ENCODE measurements around the gene UBE2D2. TPM values are rescaled to one million over a fixed set of nuclear protein-coding genes. Genes with fewer than 3 reads are reported as not detected.
A peak's percentile ranks its signal among the peaks of the same experiment; 100 is the strongest.
"Not testable (repeated sequence)": the region's sequence is repeated elsewhere in the genome, so short reads cannot be mapped to it uniquely, and the experiment has no call there.

Gene UBE2D2
- total RNA-seq, 3 donors from 2014 or later: 197 to 223 (median 214) TPM

DNA sequence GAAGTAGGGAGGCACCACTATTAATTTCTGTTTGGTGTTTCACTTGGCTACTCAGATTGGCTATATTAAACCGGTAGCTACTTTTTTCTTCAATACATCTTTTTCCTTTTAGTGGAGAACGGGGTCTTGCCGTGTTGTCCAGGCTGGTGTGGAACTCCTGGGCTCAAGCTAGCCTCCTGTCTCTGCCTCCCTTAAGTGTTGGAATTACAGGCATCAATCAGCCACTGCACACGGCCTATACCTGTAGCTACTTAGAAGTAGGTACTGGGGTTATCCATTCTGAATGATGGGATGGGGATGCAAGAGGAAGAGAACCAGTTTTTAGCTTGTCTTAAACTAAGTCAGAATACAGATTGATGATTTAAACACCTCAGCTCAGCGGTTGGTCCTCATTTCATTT is 1.7 kb downstream of the UBE2D2 start:
- Mint-ChIP-seq H3K36me3 (ENCODE audit: insufficient read depth) (peaks cover 17% of the 10 kb centered on the region), H3K4me3 (peak overlapping the region; percentile 94), H3K4me1 (ENCODE audit: low read depth) (peaks cover 52% of the 10 kb centered on the region), H3K9me3 (no peaks in the 10 kb centered on the region), H3K27me3 (ENCODE audit: low read depth) (no peaks in the 10 kb centered on the region)
- ATAC-seq (no peak), DNase-seq (no peak)

DNA sequence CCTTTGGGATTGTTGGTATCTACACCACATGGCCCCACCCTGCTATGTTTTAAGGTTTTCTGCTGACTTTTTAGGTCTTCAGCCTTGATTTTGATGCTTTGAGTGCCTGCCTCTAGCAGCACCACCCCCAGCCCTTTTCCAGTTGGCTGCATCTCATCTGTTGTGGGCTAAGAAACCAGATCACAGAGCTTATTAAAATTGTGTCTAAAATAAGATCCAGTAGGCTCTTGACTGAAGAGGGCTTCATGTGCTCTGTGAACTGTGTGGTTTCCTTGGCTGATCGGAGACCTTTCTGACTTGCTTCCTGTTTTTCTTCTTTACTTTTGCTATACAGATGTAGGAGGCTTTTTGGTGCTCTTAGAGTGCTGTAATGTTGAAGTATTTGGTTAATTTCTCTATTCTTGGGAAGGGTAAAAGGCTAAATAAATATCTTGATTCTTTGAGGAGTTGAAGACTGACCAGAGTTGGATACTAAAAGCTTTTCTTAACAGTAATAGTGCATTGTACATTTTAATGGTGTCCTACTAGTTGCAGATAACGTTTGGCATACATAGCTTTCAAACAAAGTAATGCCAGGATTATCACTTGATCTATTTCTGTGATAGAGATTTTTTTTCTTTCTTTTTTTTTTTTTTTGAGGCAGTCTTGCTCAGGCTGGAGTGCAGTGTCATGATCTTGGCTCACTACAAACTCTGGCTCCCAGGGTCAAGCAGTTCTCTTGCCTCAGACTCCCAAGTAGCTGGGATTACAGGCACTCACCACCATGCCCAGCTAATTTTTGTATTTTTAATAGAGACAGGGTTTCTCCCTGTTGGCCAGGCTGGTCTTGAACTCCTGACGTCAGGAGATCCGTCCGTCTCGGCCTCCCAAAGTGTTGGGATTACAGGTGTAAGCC is 4.5 kb downstream of the UBE2D2 start:
- no peaks in the 10 kb centered on the region for H3K9me3 Mint-ChIP-seq
- peak overlapping the region; percentile 70 for H3K4me3 Mint-ChIP-seq
- no peaks in the 10 kb centered on the region for H3K27me3 Mint-ChIP-seq (ENCODE audit: low read depth)
- ATAC-seq (peak in 1 of 2 donors; percentile 2), DNase-seq (peak; percentile 29)
- peaks cover 74% of the 10 kb centered on the region for H3K4me1 Mint-ChIP-seq (ENCODE audit: low read depth)
- H3K36me3 Mint-ChIP-seq (ENCODE audit: insufficient read depth): peaks cover 17% of the 10 kb centered on the region

DNA sequence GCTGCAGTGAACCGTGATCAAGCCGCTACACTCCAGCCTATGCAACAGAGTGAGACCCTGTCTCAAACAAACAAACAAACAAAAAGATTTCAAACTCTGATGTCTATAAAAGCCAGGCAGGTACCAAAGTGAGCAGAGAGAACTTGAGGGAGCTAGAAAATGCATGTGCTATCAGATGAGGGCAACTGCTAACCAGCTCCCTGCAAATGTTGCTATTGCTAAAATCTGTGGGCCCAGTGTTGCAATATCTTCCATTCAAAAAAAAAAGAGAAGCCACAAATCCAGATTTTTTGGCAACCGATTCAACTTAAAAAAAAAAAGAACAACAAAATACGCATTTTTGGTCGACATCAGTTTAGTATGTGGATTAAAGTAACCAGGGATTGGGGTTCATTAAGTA is 5.5 kb downstream of the UBE2D2 start:
- DNase-seq: no peak
- H3K36me3 Mint-ChIP-seq (ENCODE audit: insufficient read depth): peaks cover 17% of the 10 kb centered on the region
- peak overlapping the region; percentile 24 for H3K4me3 Mint-ChIP-seq
- H3K4me1 Mint-ChIP-seq (ENCODE audit: low read depth): peaks cover 80% of the 10 kb centered on the region
- no peaks in the 10 kb centered on the region for H3K9me3 Mint-ChIP-seq
- no peak for ATAC-seq
- H3K27me3 Mint-ChIP-seq (ENCODE audit: low read depth): no peaks in the 10 kb centered on the region

DNA sequence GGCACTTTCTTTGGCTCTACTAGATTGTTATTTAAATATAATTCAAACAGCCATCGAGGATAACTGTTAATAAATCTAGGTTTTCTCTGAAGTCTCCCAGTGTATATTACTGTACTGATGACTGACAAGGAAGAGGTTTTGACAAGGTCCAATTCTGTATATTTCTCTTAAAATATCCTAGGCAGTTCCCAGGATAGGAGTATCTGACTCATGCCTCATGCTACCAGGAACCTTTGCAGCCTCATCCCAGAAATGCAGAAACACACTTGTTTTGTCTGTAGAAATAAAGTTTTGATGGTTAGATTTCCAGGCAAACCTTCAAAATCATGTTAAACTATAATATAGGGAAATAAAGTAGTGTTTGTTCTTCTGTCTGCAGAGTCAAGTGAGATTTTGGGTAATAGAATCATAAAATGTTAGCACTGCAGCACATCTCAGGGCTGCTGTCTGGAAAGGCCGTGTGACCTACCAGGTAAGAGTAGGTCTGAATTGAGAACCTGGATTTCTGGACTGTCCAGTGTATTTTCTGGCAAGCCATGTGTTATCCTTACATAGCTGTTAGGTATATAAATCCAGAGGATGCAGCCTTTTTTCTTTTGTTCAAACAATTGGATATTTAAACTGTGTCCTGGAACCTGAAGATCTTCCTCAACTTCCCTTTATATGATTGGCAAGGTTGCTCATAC is 8.3 kb downstream of the UBE2D2 start:
- peaks cover 76% of the 10 kb centered on the region for H3K4me1 Mint-ChIP-seq (ENCODE audit: low read depth)
- H3K27me3 Mint-ChIP-seq (ENCODE audit: low read depth): no peaks in the 10 kb centered on the region
- H3K9me3 Mint-ChIP-seq: no peaks in the 10 kb centered on the region
- ATAC-seq: no peak
- DNase-seq: no peak
- peaks cover 16% of the 10 kb centered on the region for H3K36me3 Mint-ChIP-seq (ENCODE audit: insufficient read depth)
- no peak overlapping the region for H3K4me3 Mint-ChIP-seq

DNA sequence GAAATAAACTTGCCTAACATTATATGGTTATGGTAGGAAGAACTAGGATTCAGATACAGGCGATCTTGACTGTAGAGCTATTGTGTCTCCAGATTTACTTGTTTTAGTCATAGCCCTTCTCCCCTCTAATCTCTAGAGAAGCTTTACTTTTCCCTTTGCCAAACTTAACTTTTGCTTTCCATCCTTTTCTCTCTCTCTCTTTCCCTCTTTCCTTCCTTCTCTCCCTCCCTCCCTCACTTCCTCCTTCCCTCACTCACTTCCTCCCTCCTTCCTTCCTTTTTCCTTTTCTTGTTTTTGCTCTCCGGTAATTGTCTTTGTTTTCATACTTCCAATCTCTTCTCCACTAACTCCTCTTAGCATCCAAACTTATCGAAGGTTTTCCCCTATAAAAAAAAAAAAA is 10.4 kb downstream of the UBE2D2 start:
- ATAC-seq: no peak
- Mint-ChIP-seq H3K4me1 (ENCODE audit: low read depth) (peaks cover 77% of the 10 kb centered on the region), H3K4me3 (peak overlapping the region; percentile 46), H3K27me3 (ENCODE audit: low read depth) (no peaks in the 10 kb centered on the region), H3K36me3 (ENCODE audit: insufficient read depth) (peaks cover 14% of the 10 kb centered on the region), H3K9me3 (no peaks in the 10 kb centered on the region)
- no peak for DNase-seq

DNA sequence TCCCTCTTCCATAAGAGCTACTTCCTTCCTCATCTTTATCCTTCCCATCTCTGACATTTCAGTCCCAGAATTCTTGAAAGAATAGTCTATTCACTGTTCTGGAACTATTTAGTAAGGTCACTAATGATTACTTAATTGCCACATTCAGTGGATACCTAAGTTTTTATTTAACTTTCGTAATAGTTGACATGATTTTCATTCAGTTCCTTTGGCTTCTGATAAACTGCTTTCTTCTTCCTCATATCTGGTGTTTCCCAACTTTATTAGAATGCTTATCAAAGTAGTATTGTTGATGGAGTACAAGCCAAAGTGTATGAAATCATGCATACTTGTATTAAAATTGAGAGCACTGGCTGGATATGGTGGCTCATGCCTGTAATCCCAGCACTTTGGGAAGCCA is 10.8 kb downstream of the UBE2D2 start:
- no peaks in the 10 kb centered on the region for H3K9me3 Mint-ChIP-seq
- peak overlapping the region; percentile 35 for H3K4me3 Mint-ChIP-seq
- no peaks in the 10 kb centered on the region for H3K27me3 Mint-ChIP-seq (ENCODE audit: low read depth)
- peaks cover 12% of the 10 kb centered on the region for H3K36me3 Mint-ChIP-seq (ENCODE audit: insufficient read depth)
- ATAC-seq (no peak), DNase-seq (no peak)
- peaks cover 77% of the 10 kb centered on the region for H3K4me1 Mint-ChIP-seq (ENCODE audit: low read depth)

DNA sequence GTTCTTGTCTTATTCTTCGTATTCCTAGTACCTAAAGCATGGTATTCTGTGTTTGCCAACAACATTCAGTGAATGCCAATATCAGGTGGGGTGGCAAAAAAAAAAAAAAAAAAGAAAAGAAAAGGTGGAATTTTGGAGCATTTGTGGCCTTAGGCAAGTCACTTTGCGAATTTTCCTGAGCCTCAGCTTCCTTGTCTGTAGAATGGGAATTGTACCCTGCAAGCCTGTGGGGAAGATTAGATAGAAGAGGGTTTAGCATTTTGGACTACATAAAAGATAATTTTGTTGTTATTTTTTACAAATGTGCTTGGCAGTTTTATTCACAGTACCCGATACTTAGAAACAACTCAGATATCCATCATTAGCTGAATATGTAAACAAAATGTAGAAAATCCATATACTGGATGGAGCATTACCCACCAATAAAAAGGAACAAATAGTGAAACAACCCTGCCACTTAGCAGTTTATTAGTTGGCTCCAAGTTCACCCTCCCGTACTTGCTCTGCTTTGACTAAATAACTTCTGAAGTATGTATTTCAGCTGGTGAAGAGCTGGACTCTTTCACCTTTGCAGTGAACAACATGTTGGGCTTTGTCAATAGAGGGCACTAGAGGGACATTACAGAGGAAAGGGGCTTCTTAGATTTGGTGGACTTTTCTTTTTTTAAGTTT is 13.6 kb downstream of the UBE2D2 start:
- ATAC-seq: no peak
- H3K36me3 Mint-ChIP-seq (ENCODE audit: insufficient read depth): peaks cover 10% of the 10 kb centered on the region
- no peak overlapping the region for H3K4me3 Mint-ChIP-seq
- peaks cover 70% of the 10 kb centered on the region for H3K4me1 Mint-ChIP-seq (ENCODE audit: low read depth)
- no peak for DNase-seq
- no peaks in the 10 kb centered on the region for H3K27me3 Mint-ChIP-seq (ENCODE audit: low read depth)
- no peaks in the 10 kb centered on the region for H3K9me3 Mint-ChIP-seq

DNA sequence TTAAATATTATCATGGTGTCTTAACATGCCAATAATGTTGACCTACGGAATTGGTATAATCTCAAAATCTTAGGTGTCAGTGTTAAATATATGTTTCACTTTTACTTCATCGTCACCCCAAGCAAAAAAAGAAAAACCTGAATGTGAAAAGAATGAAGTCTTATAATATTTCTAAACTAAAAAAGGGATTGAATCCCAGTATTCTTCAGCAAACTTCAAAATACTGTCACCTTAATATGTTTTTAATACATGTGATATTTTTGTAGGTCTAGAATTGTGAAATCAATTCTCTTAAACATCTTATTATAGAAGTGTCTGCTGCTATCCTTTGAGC is 14.1 kb downstream of the UBE2D2 start:
- no peak for ATAC-seq
- DNase-seq: no peak
- Mint-ChIP-seq H3K27me3 (ENCODE audit: low read depth) (no peaks in the 10 kb centered on the region), H3K4me1 (ENCODE audit: low read depth) (peaks cover 66% of the 10 kb centered on the region), H3K4me3 (peak overlapping the region; percentile 46), H3K9me3 (no peaks in the 10 kb centered on the region), H3K36me3 (ENCODE audit: insufficient read depth) (peaks cover 10% of the 10 kb centered on the region)

DNA sequence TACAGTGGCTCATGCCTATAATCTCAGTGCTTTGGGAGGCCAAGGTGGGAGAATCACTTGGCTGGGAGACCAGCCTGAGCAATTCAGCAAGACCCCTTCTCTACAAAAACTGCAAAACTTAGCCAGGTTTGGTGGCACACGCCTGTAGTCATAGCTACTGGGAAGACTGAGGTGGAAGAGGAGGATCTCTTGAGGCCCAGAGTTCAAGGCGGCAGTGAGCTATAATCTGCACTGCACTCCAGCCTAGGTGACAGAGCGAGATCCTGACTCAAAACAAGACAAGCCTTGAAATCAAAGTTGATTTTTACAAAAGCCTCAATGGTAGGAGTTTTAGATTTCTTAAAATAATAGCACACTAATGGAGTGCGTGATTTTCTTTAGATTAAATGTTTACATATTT is 14.6 kb downstream of the UBE2D2 start:
- Mint-ChIP-seq H3K4me3 (peak overlapping the region; percentile 46), H3K4me1 (ENCODE audit: low read depth) (peaks cover 65% of the 10 kb centered on the region), H3K36me3 (ENCODE audit: insufficient read depth) (peaks cover 10% of the 10 kb centered on the region), H3K9me3 (no peaks in the 10 kb centered on the region), H3K27me3 (ENCODE audit: low read depth) (no peaks in the 10 kb centered on the region)
- DNase-seq: no peak
- peak; percentile 76 to 77 for ATAC-seq

DNA sequence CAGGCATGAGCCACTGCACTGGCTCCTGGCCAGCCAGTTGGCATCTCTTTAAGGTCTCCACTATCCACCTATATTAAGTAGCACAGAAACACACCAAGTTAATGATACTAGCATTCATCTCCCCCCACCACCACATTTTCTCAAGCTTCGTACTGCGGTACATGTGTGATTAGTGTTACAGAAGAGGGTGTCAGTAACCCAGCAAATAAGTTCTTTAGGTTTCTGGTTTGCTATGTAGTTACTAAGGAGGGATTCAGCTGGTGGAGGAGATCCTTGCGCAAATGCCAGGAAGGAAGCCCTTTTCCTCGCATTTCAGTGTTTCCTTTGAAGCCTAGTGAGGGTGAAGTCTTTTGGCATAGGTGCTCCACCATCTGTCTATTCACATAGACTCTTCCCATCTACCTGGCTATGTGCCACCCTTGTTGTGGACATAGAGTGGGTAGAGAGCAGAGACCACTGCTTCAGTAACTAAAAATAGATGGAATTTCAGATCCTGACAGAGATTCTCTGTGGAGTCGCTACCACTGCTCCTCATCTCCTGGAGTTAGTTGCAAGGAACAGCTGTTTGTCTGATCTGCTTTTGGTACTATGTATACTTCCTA is 16.7 kb downstream of the UBE2D2 start:
- ATAC-seq (no peak), DNase-seq (no peak)
- no peaks in the 10 kb centered on the region for H3K27me3 Mint-ChIP-seq (ENCODE audit: low read depth)
- peak overlapping the region; percentile 29 for H3K4me3 Mint-ChIP-seq
- H3K36me3 Mint-ChIP-seq (ENCODE audit: insufficient read depth): peaks cover 8% of the 10 kb centered on the region
- no peaks in the 10 kb centered on the region for H3K9me3 Mint-ChIP-seq
- peaks cover 57% of the 10 kb centered on the region for H3K4me1 Mint-ChIP-seq (ENCODE audit: low read depth)

DNA sequence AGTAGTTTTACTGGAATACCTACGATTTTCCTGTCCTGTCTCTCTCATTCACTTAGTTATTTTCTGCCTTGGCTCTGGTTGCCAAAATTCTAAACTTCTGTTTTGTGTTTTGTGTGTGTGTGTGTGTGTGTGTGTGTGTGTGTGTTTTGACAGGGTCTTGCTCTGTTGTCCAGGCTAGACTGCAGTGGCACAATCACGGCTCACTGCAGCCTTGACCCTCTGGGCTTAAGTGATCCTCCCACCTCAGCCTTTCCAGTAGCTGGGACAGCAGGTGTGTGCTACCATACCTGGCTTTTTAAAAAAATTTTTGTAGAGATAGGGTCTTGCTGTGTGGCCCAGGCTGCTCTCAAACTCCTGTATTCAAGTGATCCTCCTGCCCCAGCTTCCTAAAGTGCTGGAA is 17.2 kb downstream of the UBE2D2 start:
- H3K27me3 Mint-ChIP-seq (ENCODE audit: low read depth): no peaks in the 10 kb centered on the region
- ATAC-seq: no peak
- no peak overlapping the region for H3K4me3 Mint-ChIP-seq
- peaks cover 8% of the 10 kb centered on the region for H3K36me3 Mint-ChIP-seq (ENCODE audit: insufficient read depth)
- peaks cover 62% of the 10 kb centered on the region for H3K4me1 Mint-ChIP-seq (ENCODE audit: low read depth)
- DNase-seq: no peak
- no peaks in the 10 kb centered on the region for H3K9me3 Mint-ChIP-seq

DNA sequence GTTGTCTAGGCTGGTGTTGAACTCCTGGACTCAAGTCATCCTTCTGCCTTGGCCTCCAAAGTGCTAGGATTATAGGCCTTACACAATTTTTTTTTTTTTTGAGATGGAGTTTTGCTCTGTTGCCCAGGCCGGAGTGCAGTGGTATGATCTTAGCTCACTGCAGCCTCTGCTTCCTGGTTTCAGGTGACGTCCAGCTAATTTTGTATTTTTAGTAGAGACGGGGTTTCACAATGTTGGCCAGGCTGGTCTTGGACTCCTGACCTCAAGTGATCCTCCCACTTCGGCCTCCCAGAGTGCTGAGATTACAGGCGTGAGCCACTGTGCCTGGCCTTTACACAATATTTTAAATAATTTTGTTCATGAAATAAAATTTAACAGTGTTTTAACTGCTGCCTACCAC is 21.0 kb downstream of the UBE2D2 start:
- H3K4me1 Mint-ChIP-seq (ENCODE audit: low read depth): peaks cover 55% of the 10 kb centered on the region
- not testable (repeated sequence) for ATAC-seq; H3K9me3 Mint-ChIP-seq; H3K36me3 Mint-ChIP-seq (ENCODE audit: insufficient read depth); H3K4me3 Mint-ChIP-seq; DNase-seq; H3K27me3 Mint-ChIP-seq (ENCODE audit: low read depth)

DNA sequence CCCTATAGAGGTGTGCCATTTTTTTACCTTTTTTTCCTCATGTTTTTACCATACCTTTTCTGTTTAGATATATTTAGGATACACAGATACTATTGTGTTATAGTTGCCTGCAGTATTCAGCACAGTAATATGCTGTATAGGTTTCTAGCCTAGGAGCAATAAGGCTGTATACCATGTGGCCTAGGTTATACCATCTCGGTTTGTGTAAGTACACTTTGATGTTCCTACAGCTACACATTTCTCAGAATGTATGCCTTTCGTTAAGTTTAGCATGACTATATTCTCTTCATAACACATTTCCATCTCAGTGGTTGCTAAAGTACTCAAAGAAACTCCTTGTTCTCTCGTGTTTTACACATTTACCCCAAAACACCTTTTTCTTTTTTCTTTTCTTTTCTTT is 23.0 kb downstream of the UBE2D2 start:
- Mint-ChIP-seq H3K36me3 (ENCODE audit: insufficient read depth) (peaks cover 8% of the 10 kb centered on the region), H3K9me3 (no peaks in the 10 kb centered on the region), H3K4me1 (ENCODE audit: low read depth) (peaks cover 54% of the 10 kb centered on the region), H3K27me3 (ENCODE audit: low read depth) (no peaks in the 10 kb centered on the region), H3K4me3 (no peak overlapping the region)
- no peak for DNase-seq
- ATAC-seq: peak; percentile 91 to 93

DNA sequence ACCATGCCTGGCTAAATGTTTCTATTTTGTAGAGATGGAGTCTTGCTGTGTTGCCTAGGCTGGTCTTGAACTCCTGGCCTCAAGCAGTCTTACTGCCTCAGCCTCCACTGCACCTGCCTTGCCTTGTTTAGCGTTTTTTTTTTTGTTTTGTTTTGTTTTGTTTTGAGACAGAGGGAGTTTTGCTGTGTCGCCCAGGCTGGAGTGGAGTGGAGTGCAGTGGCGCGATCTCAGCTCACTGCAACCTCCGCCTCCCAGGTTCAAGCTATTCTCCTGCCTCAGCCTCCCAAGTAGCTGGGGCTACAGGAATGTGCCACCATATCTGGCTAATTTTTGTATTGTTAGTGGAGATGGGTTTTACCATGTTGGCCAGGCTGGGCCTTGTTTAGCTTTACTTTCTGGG is 27.0 kb downstream of the UBE2D2 start:
- not testable (repeated sequence) for H3K27me3 Mint-ChIP-seq (ENCODE audit: low read depth); H3K36me3 Mint-ChIP-seq (ENCODE audit: insufficient read depth); H3K4me3 Mint-ChIP-seq; H3K9me3 Mint-ChIP-seq; ATAC-seq; DNase-seq
- H3K4me1 Mint-ChIP-seq (ENCODE audit: low read depth): peaks cover 59% of the 10 kb centered on the region
